RWPE1 (cell line): ENCODE data around the gene DNAJC5.

Experiments
- CTCF ChIA-PET: fragments of 350-600 bp; sonication (Branson Sonifier 250); formaldehyde crosslinking; extraction: SDS; loops from one replicate; lab custom pipeline; 2021; lab: Yijun Ruan, JAX
- POLR2A ChIA-PET: fragments of 400-600 bp; formaldehyde crosslinking; extraction: SDS; loops from one replicate; lab custom pipeline; 2020; ENCODE audit warnings: antibody characterized with exemption; ENCODE audit not compliant: low non-redundant PET; lab: Yijun Ruan, JAX
- DNase-seq: peaks from one replicate; pipeline ENCODE4 v3.0.0; 2012; ENCODE audit warnings: low spot score
- H3K27ac ChIP-seq: fragments of 450-650 bp; 2 replicates; pipeline ENCODE4 v1.5.1; 2017
- TF ChIP-seq, protein P1 (sequence below): fragments of 450-650 bp; conservative IDR thresholded peaks from 2 replicates; pipeline ENCODE4 v1.5.1; 2017; ENCODE audit warnings: low read depth, mild to moderate bottlenecking

DNAJC5 gene

DNA sequence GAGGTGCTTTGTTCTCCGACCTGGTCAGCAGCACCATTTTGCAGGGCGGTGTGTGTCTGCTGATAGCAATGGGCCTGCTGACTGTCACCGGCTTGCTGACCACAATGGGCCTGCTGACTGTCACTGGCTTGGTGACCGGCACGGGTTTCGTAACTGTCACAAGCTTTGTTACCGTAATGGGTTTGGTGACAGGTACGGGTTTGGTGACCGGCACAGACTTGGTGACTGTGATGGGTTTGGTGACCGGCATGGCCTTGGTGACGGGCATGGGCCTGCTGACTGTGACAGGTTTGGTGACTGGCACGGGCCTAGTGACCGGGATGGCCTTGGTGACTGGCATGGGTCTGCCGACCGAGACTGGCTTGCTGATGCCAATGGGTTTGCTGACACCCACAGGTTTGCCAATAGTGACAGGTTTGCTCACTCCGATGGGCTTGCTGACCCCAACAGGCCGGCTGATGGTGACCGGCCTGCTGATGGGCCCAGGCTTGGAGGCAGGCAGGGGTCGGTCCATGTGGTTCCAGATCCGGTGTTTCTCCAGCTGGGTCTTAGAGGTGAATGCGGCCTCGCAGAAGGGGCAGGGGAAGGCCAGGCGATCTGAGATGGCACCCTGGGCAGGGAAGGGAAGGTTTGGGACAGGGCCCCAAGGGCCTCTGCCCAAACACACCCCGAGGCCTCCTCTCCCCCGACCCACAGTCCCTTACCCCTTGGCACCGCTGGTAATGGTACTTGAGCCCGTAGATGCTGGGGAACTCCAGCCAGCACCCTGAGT lies 71.4 kb downstream of the DNAJC5 start:
- ChIA-PET CTCF (interaction anchor here (0.6 kb wide), 1 partner anchor 408 kb away, joined by 3 read pairs; no protein-coding TSS in a partner anchor), POLR2A (no interaction called here)
- DNase-seq = no peak
- TF ChIP-seq, protein P1, sequence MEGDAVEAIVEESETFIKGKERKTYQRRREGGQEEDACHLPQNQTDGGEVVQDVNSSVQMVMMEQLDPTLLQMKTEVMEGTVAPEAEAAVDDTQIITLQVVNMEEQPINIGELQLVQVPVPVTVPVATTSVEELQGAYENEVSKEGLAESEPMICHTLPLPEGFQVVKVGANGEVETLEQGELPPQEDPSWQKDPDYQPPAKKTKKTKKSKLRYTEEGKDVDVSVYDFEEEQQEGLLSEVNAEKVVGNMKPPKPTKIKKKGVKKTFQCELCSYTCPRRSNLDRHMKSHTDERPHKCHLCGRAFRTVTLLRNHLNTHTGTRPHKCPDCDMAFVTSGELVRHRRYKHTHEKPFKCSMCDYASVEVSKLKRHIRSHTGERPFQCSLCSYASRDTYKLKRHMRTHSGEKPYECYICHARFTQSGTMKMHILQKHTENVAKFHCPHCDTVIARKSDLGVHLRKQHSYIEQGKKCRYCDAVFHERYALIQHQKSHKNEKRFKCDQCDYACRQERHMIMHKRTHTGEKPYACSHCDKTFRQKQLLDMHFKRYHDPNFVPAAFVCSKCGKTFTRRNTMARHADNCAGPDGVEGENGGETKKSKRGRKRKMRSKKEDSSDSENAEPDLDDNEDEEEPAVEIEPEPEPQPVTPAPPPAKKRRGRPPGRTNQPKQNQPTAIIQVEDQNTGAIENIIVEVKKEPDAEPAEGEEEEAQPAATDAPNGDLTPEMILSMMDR = no peak
- peak overlapping the region; percentile 3; the same call in 1 of the 2 replicates for H3K27ac ChIP-seq

DNA sequence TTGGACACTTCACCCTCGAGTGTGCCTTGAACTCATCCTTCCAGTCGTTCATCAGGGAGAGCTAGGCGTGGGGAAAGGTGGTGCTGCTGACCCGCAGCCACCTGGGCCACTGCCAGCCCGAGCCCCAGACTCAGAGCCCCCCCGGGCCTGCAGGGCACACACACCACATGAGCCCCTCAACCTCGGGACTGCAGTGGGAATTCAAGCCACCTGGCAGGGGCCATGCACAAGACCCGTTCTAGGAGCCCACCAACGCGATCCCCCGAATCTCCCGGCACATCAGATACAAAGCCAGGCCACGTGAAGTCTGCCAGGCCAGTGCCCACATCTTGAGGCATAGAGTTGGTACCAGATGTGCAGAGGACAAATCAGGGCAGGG lies 72.0 kb downstream of the DNAJC5 start:
- peak overlapping the region; percentile 3; the same call in 1 of the 2 replicates for H3K27ac ChIP-seq
- ChIA-PET POLR2A (no interaction called here), CTCF (no interaction called here)
- TF ChIP-seq, protein P1 = no peak
- no peak for DNase-seq

DNA sequence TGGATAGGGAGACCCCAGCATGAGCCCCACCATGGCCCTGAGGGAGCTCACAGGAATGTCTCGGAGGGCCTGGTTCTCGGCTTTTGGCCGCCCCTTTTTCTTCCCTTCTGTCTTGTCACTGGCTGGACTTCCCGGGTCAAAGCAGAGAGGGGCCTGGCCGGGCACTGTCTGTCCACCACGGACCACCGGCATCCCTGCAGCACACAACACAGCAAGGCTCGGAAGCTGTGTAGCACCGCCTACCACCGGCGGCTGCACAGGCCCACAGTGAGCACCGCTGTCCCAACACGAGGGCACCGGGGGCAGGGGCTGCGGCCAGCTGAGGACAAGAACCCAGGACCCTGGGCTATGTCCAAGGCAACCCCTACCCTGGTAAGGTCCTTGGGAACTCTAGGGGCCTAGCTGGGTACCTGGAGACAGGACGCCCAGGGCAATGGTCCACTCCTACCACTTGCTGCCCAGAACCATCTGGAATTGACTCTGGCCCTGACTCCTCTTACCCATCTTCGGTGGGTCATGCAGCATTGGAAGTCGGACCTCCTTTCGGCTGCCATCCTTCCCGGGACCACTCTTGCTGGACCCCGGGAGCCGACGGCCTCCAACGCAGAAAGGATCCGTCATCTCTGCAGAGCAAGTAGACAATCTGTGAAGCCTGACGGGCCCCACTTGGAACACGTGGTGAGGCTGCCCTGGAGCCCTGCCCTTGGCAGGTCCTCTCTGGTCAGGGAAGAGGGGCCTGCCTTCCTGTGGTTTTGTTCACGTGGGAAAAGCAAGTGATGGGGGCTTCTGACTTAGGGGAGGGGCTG lies 72.6 kb downstream of the DNAJC5 start:
- CTCF ChIA-PET = no interaction called here
- no peak for DNase-seq
- TF ChIP-seq, protein P1 = no peak
- H3K27ac ChIP-seq = peak overlapping the region; percentile 66; the same call in 1 of the 2 replicates
- POLR2A ChIA-PET = no interaction called here

DNA sequence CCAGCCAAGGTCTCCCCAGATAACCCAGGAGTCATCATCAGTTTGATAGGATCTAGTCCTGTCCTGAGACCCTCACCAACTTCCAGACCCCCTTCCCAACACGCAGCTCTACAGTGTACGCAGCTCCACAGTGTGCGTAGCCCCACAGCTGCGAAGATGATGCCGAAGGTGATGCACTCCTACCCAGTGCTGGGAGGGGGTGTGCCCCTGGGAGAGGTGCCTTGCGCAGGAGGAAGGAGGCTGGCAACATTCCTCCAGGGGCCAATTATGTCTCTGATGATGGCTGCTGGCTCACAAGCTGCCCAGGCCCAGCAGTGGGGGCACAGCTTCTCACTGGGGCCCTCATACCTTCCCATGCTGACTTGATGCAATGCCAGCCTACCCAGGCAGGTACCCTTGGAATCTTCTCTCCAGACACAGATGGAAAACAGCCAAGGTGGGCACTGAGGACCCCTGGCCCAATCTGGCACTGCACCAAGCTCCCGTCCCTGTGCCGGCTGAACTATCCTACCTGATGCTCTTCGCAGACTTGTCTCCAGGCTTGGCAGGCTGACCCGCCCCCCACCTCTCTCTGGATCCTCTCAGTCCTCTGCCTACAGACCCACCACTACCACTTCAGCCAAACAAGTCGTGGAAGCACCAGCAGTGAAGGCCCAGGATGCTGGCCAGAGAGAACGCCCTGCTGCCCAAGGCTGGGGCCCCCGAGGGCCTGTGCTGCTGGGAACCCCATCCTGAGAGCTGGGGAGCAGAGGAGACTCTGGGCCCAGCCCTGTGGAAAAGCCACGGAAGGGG lies 73.4 kb downstream of the DNAJC5 start:
- peak overlapping the region; percentile 66 for H3K27ac ChIP-seq
- ChIA-PET POLR2A (interaction anchor here (0.7 kb wide), 1 partner anchor 12 kb away, joined by 3 read pairs; the partner anchor contains the start of gene UCKL1), CTCF (interaction anchor here (0.6 kb wide), 1 partner anchor 70 kb away, joined by 3 read pairs; no protein-coding TSS in a partner anchor)
- TF ChIP-seq, protein P1 = no peak
- no peak for DNase-seq

DNA sequence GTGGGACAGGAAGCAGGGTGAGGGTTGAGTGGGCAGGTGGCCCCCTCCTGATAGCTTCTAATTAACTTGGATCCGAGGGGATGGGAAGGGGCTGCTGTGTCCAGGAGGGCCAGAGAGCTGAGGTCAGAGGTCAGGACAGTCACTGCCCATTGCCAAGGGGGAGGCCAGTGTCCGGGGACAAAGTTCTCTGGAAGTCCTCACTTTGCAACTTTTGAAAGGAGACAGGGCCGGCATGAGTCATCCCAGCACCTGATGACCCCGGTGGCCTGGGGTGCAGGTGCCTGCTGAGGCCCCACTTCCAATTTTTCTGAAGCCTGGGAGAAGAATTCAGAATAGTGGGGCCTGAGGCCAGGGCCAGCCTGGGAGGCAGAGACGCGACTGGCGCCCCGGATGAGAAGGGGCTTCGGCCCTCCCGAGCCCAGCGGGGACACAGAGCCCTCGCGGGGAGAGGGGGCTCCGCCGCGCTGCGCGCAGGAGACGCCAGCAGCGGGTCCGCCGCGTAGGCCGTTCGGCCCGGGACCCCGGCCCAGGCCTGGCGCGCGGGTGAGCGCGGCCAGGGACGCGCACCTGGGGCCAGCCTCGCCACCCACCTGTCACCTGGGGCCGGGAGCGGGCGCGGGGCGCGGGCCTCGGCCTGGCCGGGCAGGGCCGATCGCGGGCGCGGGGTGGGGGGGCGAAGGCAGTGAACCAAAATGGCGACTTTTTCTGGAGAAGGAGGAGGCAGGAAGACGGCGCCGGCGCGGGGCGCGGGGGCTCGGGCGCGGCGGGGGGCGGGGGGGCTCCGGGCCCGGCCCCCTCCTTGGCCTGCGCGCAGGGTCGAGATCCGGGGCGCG lies 74.2 kb downstream of the DNAJC5 start:
- TF ChIP-seq, protein P1 = no peak
- ChIA-PET CTCF (interaction anchor here (0.6 kb wide), 1 partner anchor 70 kb away, joined by 3 read pairs; no protein-coding TSS in a partner anchor), POLR2A (interaction anchor here (0.7 kb wide), 1 partner anchor 13 kb away, joined by 3 read pairs; the partner anchor contains the start of gene UCKL1)
- H3K27ac ChIP-seq = peak overlapping the region; percentile 66
- no peak for DNase-seq
